NCI-H1048 (cell line): ENCODE data around the gene ETS1.

Source experiments
- DNase-seq: peaks from one replicate; lab custom pipeline; 2025; lab: John Stamatoyannopoulos, UW

The ETS1 gene

DNA sequence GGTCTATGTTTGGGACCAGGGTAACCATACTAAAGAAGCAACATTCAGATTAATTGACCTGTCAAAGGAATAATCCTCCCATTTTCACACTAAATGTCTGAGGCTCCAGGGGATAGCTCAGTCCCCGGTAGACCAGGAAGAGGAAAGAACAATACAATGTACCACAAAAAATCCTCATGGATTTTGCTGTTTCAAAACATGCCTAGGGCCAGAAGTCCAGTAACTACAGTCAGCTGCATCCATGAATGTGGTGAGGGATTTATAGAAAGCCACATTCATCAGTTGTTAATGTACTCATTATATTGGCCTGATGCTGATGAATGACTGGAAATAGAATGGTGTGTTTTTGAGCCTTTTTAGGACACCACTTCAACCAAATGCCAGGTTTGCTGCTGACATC is 6.9 kb upstream of the ETS1 start:
- no peak for DNase-seq

DNA sequence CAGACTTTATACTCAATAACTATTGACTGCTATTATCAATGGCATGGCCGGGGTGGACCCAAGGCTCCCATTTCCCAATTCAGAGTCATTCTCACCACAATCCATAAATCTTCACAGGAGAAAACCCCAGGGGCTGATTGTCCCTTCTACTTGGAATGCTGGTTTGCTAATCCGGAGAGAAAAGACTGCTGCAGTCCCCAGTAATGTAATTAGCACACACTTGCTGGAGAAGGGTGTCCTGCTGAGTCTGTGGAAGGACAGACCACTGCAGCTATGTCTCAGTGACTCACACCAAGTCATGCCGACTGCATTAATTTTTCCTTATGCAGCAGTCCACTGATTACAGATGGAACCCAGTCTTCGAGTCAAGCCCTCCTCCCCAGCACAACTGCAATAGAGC is 5.9 kb upstream of the ETS1 start:
- DNase-seq = no peak

DNA sequence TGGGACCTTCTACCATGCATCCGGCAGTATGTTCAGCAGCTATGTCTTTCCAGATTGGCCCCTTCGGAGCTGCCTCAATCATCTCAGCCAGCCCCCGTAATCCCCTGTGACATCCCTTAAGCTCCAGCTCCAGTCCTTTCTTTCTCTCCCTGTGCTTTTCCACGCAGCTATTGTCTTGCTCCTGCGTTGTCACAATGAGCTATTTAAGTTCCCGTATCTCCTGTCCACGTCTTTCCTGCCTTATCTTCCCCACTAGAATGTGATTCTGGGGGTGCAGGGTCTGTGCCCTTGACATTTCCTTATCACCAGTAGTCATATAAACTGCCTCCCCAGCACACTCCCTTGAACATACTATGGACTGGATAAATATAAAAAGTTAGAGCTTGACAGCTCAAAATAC is 5.1 kb upstream of the ETS1 start:
- no peak for DNase-seq

DNA sequence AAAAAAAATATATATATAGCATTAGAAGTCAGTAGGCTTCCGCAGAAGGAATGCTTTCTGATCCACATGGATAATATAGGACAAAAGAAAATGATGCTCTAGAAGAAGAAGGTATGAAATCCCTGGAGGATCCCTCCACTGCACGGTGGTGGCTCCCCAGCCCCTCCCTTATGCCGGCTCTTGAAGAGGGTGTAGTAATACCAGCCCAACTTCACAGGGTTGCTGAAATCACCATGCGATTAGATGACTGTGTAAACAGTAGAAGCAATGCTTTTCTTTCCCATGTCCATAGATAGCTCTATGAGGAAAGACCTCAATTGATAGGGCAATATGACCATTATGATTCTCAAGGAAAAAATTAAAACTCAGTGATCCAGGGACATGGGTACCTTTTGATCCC is 3.2 kb upstream of the ETS1 start:
- no peak for DNase-seq

DNA sequence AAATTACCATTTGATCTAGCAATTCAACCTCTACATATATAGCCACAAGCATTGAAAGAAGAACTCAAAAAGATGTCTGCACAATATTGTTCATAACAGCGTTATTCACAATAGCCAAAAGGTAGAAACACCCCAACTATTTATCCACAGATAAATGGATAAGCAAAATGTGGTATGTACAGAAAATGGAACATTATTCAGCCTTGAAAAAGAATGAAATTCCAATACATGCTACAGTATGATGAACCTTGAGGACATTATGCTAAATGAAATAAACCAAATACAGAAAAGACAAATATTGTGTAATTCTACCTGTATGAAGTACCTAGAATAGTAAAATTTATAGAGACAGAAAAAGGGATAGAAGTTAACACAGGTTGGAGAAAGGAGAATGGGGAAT is 2.6 kb upstream of the ETS1 start:
- no peak for DNase-seq

DNA sequence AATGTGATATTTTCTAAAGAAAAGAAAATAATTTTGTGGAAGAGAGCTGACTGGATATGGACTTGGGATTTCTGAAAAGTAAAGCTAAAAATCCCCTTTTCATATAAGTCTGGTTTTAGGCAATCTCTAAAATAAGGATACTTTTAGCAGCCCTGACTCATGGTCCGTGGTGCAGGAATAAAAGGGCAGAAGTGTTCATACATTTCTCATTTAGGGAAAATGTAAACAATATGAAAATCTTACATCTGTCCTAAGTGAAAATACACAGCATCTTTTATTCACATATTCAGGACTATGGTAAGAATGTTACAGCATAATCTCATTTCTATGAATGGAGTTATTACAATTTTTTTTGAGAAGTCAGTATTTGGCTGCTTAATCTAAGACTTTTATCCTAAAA is 735 bp upstream of the ETS1 start:
- DNase-seq = no peak

DNA sequence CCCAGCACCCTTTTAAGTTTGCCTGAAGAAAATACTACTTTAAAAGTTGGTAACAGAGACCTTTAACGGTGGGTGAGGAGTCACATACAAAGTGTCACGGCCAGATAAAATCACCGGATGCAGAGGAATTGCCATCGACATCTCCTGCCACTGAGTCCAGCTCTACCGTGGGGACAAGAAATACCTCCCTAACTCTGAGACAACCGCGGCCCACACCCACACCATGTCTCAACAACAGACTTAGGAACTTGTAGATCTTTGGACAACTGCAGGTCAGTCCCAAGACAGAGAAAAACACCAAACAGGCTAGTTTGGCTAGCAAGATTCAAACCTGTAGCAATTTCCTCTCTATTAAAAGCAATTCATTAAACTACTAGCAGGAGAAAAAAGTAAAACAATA is 669 bp downstream of the ETS1 start:
- DNase-seq = no peak

DNA sequence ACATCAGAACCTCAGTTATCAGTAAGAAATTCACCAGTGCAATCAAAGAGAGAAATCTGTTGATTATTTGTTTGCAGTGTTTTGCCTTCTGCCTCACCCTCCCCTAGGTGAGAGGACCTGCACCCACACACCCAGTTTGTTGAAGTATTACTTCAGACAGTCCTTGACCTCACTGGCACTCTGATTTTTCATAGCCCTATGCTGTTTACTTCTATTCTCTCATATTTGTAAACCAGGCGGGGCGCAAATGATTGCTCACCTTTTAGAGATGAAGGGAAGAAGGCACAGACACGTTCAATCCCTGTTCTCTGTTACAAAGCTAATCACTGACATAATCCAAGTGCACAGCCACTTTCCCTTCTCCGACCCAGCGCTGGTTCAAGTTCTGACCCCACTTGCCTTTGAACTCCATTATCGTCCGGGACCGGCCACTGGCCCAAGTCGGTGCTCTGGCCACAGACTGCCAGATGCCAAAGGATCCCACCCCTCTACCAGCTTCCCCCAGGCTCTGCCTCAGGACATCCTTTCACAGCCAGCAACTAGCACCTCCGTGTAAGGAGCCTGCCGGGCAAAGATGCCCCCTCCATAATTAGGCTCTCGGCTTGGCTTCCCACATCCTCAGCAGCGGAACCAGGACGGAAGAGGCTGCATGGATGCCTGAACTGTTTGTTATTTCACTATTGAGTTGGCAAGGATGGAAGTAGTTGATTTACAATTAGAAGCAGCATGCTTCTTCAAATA is 1.7 kb downstream of the ETS1 start:
- no peak for DNase-seq

DNA sequence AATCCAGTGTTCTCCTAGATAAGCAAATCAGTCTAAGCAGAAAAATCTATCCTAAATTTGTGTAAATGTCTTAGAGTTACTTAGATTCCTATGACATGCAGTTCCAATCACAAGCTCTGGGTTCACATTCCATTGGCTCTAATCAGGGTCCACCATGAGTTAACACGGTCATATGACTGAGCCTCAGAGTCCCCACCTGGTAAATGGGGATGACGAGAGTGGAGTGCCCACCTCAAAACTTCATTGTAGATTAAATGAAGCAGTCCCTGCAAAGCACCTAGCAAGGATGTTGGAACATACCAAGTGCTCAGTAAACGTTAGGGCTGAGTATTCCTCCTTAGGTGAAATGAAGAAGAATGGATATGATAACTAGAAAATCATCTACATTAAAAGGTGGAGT is 3.1 kb downstream of the ETS1 start:
- DNase-seq = no peak

DNA sequence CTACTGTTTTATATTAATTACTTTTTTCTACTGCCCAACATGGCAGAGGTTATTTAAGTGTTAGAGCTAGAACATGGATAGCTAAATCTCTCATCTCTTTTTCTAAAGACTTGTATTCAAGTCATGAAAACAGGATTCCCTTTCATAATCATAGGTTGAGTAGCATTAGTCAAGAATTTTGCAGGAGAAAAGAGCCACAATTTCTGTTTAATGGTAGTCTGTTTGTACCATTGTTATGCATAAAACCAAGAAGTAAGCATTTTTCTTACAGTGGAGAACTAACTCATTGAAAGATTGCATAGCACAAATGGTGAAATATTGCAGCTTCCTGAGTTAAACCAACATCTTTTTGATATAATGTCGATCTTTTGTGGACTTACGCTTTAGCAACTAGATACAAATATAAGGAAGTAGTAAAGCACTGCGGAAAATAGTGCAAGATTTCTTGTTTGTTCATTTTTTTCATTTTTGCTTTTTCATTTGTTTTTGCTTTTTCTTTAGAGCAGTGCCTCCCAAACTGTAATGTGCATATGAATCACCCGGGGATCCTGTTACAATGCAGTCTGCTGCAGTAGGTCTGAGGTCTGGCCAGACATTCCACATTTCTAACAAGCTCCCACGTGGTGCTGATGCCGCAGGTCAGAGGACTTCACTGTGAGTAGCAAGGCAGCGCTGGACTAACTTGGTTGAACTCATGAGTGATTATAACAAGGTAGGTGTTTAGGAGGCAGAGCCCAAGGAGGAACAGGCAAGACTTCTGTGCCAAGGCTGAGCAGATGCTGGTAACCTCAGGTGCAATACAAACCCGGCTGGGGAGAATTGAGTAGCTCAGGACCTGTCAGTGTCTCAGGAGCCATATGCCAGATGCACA is 4.6 kb downstream of the ETS1 start:
- DNase-seq = no peak

DNA sequence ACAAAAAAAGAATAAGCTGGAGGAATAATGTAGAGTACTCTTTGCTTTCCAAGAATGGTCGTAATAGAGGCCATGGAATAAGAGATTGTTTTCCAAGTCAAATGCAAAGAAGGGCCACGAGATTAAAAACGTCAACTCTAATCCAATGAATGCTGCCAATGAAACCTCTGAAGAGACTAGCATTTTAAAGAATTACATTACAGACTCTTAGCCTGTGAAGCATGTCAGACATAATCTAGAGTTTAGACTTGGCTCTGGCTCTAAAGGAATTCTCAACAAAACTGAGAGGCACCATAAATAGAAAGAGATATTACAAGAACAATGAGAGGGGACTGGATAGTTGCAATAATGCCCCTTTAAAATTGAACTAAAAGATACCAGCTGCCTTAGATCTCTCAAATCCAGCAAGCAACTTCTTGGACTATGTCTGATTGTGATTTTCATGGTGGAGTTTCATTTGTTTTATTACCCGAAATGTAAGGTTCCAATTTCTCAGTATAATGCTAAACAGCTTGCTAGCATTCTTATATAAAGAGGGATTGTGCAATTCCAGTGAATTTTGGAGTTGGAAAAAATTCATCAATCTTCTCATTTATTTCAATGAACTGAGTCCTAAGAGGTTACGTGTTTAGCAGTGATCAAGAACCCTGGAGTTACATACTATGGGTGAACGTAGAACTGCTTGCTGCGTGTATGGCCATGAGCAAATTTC is 5.6 kb downstream of the ETS1 start:
- no peak for DNase-seq

DNA sequence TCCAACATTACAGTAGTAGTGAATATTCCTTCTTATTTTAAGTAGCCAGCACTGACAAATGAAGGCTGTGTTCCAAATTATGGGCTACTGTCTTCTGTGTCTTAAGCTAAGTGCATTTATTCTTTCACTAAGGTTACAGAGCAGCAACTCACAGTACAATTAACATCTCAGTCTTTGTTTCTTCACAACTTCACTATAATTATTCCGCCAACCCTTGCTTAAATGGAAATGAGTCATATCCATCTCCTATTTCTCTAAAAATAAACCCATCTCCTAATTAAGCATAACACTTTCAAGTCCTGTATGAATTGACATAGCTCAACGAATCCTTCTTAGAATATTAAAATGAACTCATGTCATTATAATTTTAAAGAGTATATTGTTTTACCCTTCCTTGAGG is 6.7 kb downstream of the ETS1 start:
- no peak for DNase-seq

DNA sequence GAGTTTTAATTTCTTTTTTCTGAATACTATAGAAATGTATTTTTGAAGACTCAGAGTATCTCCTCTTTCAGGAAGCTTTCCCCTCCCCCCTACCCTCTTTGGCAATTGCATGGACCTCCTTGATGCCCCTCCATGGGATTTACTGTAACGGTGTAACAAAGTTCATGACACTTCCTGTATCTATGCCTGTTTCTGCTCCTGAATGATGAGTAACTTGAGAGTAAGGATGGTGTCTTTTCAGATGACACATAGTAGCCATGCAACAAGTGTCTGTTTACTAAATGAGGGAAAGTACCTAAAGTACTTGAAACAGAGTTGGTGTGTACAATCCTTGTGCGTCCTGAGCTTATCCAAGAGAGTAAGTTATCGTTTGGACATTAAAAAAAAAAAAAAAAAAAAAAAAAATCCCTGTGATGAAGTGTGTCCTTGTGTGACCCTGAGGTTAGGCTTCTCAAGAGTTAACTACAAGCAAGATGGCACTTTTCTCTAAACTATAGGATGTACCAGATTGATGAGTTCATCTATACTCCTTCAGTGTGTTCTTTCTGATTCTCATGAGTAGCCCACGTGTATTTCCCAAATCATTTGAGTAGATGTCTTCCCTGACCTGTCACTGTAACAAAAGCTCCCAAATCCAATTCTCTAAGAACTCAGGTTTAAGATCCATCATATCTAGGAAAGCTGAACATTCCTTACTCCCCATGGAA is 7.4 kb downstream of the ETS1 start:
- DNase-seq = no peak

DNA sequence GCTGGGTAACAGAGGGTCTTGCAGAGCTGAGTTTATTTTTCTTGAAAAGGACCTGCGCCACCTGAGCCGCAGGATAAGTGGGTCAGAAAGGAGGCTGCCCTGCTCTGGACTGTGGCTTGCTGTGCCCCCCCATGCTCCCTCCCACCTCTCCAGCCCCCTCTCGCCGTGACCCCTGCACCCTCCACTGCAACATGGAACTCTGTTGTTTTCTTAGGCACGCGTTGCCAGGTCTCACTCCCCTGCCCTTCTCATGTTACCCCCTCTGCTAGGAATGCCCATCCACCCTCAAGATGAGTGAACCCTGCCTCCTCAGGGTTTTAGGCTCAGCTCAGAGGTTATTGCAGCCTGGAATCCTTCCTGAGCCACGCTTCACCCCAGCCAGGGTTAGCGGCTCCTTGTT is 10.8 kb downstream of the ETS1 start:
- no peak for DNase-seq

DNA sequence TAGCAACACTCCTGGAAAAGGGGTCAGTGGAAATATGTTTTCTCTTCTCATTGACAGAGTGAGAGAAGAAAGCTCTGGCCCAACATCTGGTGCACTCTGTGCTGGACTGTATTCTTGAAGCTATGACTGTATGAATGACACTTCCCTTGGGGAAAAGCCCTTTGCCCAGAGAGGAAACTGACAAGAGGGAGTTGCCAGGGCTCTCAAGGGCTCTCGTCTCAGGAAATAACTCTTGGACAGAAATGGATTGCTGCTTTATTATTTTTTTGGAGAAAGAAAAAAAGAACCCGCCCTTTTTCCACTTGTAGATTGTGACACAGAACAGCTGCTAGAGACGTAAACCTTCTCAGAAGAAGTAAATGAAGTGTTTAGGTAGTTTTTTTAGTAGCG is 11.4 kb downstream of the ETS1 start:
- DNase-seq = no peak

DNA sequence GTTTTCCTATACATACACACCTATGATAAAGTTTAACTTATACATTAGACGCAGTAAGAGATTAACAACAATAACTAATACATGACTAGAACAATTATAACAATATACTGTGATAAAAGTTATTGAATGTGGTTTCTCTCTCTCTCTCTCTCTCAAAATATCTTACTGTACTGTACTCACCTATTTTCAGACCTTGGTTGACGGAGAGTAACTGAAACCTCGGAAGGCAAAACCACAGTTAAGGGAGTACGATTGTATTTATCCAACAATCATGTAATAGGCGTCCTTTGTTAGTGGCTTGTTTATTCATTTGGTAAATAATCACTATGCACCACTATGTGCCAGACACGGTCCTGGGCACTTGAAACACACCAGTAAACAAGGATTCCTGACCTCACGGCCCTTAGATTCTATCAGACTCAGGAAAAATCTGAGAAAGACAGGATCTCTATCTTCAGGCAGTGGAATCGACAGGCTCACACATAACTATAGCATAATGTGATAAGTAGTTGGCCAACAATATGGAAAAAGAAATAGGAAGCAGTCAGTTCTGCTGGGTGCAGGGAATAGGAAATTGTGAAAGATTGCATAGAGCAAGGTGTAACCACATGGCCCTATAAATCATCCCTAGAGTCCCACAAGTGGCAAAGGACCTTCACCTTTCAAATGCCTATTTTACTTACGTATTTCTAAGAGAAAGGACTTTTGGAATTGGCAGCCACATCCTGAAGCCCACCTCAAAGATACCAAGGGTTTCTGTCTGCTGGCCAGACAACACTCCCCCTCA is 12.0 kb downstream of the ETS1 start:
- DNase-seq = no peak

DNA sequence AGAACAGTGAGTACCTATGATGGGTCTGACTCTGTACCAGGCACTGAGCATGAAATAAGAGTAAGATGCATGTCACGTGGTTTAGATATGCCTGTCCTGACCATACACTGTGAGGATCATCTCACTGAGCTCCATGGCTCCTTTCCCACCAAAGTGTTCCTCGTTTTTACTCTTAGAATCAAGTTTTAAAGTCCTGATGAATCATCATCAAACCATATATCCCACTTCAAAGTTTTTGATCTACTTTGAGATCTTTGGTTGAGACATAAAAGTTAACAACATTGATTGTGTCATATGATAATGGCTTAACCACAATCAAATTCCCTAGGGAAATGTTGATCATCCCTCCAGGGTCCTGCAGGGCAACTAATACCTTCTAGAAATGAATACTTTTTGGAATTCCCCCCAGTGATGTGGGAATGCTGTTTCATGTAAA is 12.8 kb downstream of the ETS1 start:
- DNase-seq = no peak

DNA sequence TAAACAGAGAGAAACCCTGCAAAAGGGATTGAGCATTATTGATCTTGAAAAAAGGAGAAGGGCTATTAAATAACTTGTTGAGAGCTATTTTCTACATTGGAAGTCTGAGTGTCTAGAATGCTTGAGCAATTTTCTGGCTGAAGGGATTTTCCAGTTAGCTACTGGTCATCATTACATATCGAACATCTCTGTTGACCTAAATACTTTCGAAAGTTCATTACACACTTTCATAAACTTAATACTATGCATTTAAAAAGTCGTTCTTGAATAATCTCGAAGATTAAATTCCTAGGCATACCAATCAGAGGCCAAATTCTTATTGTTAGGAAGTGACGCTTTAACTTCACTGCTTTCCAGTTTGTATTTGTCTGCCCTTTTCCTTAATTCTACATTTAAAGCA is 13.7 kb downstream of the ETS1 start:
- no peak for DNase-seq

DNA sequence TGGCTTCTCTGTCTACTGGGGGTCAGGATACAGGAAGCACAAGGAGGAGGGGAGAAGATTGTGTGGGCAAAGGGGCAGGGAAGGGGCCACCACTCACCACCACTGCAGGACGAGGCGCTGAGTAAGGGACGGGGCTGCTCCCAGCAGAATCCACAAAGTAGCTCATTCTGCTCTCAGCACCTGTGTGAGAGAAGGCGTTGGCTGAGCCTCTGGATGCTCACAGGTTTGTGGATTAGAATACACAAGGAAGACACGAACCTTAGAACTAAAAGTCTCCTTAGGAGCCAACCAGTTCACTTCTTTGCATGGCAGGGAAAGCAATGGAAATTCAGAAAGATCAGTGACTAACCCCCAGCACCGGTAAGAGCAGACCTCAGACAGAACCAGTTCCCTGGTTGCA is 14.4 kb downstream of the ETS1 start:
- DNase-seq = no peak

DNA sequence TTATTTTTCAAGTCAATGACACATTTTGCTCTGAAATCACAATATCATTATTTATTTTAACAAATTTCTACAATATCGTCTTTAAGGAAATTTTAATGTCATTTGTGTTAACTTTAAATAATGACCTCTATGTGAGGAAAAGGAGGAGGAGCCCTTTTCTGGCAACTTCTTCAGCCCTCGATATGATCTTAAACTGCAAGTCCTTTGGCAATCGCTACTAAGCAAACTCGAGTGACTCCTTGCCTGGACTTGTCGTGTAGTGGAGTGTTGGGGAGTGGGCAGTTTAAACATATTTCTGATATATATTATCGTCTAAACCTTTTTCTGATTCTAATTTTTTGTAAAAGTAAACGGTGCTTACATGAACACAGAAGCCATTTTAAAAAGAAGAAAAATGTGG is 16.7 kb downstream of the ETS1 start:
- DNase-seq = no peak

DNA sequence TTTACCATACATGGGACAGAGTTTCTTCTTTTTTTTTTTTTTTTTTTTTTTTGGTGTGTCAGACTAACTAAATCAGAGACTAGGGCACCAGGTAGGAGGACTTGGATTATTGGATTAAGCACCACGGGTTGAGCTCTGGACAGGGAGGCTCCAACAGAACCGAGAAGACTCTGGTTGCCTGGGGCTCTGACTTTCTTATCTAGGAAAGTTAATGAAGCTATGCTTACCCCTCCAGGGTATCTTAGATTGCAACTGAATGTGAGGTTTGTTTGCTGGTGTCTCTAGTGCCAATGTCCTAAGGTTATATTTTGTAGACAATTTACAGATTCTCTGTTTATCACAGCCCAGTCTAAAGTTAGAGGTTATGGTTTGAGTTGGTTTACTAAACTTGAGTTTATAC is 18.1 kb downstream of the ETS1 start:
- no peak for DNase-seq
